NCI-H69 (cell line): ENCODE data around the gene LRRC38.

Experiments used
- DNase-seq: peaks from one replicate; lab custom pipeline; 2025; lab: John Stamatoyannopoulos, UW

The LRRC38 gene

DNA sequence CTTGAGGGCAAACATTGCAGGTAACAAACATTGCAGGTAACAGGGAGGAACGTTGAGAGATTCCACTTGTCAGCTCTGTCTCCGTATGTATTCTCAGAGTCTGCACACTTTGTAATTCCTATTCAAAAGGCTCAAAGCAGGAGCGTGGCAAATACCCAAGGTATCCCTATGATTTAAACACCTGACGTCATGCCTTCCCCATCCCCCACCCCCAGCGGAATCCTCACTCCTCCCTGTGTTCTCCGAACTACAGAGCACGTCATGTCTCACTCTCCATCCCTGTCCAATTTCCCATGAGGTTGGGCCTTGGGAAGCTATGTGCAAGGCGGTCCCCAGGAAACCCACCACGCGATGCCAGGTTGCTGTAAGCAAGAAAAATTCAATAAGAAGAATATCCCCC lies 2.8 kb upstream of the LRRC38 start:
- DNase-seq: no peak

- no peak for DNase-seq
These were observed 1.0 kb upstream of the LRRC38 start for GRCh38 chr1:13514821-13515220.

DNA sequence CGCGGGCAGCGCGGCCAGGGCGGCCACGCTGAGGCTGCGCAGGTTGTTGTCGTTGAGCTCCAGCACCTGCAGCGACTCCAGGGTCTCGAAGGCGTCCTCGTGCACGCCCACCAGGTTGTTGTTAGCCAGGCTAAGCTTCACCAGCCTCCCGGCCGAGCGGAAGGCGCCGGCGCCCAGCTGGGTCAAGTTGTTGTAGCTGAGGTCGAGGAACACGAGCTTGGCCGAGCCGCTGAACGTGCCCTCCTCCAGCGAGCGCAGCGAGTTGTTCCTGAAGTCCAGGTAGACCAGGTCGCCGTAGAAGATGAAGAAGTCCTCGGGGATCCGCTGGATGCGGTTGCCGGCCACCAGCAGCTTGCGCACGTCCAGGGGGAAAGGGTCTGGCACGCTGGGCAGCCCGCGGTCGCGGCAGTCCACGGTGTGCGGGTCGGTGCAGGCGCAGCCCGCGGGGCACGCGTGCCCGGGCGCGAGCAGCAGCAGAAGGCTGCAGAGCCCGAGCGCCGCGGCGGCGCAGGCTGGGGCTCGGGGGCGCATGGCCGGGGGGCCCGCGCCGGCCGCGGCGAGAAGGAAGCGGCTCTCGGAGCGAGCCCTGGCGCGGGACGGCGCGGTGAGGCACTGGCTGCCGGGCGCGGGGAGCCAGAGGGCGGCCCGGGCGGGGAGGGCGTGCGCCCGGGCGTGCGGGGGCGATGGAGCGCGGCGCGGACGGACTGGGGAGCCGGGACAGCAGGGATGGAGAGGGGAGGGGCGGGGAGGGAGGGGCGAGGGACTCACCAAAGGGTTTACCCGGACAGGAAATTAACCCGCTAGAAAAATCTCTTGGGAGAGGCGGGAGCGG lies 524 bp downstream of the LRRC38 start:
- no peak for DNase-seq

- DNase-seq: no peak
These were observed 1.3 kb downstream of the LRRC38 start for GRCh38 chr1:13512472-13512871.

DNA sequence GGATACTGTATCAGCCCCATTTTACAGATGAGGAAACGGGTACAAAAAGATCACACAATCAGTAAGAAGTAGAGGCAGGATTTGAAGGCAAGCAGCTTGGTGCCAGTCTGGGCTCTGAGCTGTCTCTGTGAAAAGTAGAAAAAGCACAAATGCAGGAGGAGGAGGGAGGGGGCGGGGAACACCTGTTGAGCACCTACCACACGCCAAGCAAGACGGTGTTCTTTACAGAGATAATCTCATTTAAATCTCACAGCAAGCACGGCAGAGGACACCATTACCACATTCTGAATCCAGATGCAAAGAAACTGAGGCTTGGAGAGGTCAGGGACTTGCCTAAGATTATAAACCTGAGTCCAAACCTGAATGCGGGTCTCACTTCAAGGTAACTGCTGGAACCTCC lies 3.3 kb downstream of the LRRC38 start:
- DNase-seq: no peak

GRCh38 chr1:13507075-13507474 lies 6.7 kb downstream of the LRRC38 start:
- no peak for DNase-seq

GRCh38 chr1:13505020-13505419 lies 8.8 kb downstream of the LRRC38 start:
- no peak for DNase-seq

- no peak for DNase-seq
These were observed 13.0 kb downstream of the LRRC38 start for GRCh38 chr1:13500806-13501205.

GRCh38 chr1:13499422-13499821 lies 14.4 kb downstream of the LRRC38 start:
- no peak for DNase-seq

DNA sequence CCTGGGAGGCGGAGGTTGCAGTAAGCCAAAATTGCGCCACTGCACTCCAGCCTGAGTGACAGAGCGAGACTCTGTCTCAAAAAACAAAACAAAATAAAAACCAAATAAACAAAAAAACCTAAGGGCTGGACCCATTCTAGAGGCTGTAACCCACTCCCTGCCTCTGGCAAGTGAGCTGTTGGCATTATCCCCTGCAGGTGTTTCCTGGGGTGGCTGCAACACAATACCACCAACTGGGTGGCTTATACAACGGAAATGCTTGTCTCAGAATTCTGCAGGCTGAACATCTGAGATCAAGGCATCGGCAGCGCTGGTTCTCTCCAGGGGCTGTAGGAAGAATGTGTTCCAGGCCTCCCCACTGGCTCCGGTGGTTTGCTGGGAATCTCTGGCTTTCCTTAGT lies 15.2 kb downstream of the LRRC38 start:
- DNase-seq: no peak

DNA sequence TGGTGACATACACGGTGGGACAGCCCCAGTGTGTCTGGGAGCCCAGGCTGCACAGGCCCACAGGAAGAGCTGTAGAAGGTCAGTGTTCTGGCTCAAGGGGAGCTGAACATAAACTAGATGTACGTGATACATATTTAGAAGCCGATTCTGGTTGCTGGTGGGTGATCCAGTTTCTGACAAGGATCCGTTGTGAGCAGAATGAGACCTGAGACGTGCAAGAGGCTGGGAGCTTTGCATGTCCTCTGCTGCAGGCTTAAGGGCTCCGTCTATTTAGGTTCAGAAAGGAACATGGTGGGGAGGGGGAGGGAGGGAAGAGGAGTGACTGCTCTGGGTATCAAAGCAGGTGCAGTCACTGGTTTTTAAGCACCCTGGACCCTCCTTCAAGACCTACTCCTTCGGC lies 18.6 kb downstream of the LRRC38 start:
- DNase-seq: no peak

GRCh38 chr1:13494712-13495111 lies 19.1 kb downstream of the LRRC38 start:
- no peak for DNase-seq

- DNase-seq: no peak
These were observed 19.8 kb downstream of the LRRC38 start for GRCh38 chr1:13494025-13494424.

DNA sequence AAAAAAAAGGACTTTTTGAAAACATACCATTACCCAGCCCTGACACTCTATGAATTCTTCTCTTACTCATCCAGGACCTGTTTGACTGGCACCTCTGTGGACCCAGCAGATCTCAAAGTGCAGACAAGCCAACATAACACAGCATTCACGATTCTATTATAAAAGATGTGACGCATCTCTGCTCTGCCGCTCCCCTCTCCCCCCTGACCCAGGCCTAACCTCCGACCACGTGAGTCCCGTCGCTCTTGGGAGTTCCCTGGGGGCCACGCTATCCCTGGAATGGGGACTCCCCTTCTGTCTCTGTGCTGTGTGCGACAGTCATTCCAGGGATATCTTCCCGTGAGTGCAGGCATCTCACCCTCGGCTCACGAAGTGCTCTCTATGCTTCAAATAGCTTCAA lies 21.1 kb downstream of the LRRC38 start:
- no peak for DNase-seq

DNA sequence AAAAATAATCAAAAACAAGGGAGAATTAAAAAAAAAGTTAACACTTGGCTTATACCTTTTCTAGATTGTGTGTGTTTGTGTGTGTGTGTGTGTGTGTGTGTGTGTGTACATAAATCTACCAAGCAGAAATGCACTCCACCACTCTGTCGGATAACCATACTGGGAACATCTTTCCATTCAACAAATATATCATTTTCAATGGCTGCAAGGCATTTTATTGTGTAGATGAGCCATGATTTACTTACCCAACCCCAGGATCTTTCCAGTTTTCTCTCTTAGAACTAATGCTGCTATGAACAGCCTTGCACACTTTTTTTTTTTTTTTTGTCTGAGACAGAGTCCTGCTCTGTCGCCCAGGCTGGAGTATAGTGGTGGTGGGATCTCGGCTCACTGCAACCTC lies 25.8 kb downstream of the LRRC38 start:
- DNase-seq: no peak

GRCh38 chr1:13487143-13487868 lies 26.5 kb downstream of the LRRC38 start:
- no peak for DNase-seq

DNA sequence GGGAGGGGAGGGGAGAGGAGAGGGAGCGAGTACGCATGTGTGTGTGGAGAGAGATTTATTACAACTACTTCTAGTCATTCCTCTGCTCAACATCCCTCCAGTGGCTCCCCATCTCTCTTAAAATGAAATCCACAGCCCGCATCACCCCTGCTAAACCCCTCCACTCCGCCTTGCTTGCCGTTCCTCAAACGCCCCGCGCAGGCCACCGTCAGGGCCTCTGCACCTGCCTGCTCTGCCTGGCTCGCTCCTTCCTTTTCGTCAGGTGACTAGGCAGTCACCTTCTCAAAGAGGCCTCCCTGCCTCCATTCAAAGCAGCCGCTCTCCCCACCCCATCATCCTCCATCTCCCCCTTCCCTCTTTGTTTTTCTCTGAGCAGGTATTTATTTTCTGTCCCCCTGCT lies 29.9 kb downstream of the LRRC38 start:
- DNase-seq: no peak

- DNase-seq: no peak
These were observed 31.2 kb downstream of the LRRC38 start for GRCh38 chr1:13482600-13482999.

DNA sequence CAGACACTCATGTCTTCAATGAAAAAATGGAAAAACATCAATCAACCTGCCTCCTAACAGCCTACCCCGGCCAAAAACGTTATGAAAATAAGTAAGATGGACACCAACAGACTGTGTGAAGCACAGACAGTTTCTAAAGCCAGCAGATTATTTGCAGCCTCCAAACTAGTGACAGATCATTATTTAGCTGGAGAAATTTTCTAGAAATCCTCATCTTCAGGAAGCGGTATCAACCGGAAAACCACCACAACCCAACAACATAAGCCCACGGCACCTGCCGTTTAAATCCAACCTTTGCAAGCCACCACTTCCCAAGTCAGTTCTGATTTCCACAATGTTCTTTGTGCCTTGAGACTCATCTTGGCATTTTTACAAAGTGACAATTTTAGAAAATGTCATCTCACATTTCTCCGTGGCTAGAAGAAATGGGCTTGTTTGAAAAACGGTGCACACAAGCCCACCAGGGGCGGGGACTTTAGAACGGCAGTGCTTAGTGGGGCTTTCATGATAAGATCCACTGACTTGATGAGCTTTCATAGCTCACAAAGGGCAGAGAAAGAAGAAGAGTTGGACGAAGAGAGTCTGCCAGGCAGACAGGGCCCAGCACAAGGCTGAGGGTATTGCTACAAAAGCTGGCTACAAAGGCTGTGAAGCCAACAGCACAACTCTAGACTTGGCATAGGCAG lies 34.5 kb downstream of the LRRC38 start:
- DNase-seq: no peak

- DNase-seq: no peak
These were observed 35.1 kb downstream of the LRRC38 start for GRCh38 chr1:13478692-13479091.

DNA sequence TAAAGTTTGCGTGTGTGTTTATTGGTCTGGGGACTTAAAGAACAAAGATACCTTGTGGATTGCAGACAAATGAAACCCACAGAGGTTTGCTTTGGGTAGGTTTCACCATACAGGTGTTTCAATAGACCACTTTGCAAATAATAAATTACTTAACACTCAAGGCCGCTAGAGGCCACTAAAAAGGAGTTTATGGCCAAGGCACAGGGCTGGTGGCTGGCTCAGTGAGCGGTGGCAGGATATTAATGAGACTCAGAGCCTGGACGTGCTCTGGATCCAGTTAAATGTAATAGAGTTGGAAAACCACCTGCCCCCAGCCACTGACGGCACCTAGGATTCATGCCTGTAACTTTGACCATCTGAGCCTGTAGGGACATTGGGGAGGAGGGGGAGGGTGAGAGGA lies 44.5 kb downstream of the LRRC38 start:
- DNase-seq: no peak

- no peak for DNase-seq
These were observed 48.3 kb downstream of the LRRC38 start for GRCh38 chr1:13465515-13465914.

DNA sequence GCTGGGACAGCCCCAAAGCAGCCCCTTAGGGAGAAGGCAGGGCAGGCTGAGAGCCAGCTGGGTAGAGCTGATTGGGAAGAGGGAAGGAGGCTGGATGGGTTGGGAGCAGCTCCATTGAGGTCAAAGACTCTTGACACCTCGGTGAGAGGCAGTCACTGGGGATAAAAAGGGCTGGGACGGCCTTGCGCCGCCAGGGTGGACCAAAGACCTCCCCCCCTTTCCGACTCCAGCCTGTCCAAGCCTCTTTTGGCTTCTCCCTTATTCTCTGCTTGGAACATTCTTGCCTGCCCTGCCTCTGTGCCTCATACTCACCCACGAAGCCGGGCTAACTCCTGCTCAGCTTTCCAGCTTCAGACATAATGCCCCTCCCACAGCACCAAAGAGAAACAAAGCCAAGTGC lies 51.1 kb downstream of the LRRC38 start:
- no peak for DNase-seq
